ENCODE measurements around the gene NKAIN2.

DNA sequence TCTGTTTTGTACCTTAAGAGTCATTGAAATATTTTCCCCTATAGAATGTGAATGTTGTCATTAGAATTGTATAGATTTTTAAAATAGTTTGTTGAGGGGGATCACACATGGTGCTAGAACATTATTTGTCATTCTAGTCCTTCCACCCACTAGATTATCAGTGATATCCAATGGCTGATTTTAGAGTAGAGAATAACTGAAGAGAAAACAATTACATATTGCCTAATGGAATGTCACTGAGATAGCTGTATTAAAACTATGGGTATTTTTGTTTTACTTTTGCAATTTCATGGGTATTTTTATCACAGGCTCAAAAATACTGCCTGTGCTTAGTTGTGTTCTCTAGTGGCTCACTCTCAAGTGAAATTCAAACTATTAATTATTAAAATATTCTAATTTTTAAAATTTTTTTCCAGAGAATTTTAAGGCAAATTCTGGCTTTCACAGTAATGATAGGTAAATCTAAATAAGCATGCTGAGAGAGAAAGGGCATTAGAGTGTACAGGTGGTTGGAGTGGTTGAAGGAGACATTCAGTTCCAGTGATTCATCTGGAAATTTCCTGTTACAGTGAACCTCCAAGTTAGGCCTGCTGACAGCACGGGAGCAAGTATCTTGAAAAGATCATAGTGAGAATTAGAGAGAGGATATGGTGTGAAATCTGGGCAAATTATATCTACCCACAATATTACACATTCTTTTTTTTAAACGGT is 399.6 kb downstream of the NKAIN2 start:
- TF ChIP-seq, protein P1, sequence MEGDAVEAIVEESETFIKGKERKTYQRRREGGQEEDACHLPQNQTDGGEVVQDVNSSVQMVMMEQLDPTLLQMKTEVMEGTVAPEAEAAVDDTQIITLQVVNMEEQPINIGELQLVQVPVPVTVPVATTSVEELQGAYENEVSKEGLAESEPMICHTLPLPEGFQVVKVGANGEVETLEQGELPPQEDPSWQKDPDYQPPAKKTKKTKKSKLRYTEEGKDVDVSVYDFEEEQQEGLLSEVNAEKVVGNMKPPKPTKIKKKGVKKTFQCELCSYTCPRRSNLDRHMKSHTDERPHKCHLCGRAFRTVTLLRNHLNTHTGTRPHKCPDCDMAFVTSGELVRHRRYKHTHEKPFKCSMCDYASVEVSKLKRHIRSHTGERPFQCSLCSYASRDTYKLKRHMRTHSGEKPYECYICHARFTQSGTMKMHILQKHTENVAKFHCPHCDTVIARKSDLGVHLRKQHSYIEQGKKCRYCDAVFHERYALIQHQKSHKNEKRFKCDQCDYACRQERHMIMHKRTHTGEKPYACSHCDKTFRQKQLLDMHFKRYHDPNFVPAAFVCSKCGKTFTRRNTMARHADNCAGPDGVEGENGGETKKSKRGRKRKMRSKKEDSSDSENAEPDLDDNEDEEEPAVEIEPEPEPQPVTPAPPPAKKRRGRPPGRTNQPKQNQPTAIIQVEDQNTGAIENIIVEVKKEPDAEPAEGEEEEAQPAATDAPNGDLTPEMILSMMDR (IDR thresholded peaks at IDR 0.05 in 4 of 5, conservative IDR thresholded peaks at IDR 0.05 in 1 of 5), result no peak
- TF ChIP-seq POLR2A (IDR thresholded peaks at IDR 0.05), result no peak
